GM19043 (cell line): Measurements from ENCODE around the gene AHCY.
"Not testable (repeated sequence)": the region's sequence is repeated elsewhere in the genome, so short reads cannot be mapped to it uniquely, and the experiment has no call there.

ENCODE experiments used
- ATAC-seq: cut with Tn5 transposase; IDR thresholded peaks from one replicate; pipeline ENCODE4 v1.9.1; 2021; ENCODE audit warnings: low read depth; ENCODE audit not compliant: unreplicated experiment

Gene AHCY

GRCh38 chr20:34300256-34300806, 2.8 kb downstream of the AHCY start:
- no peak for ATAC-seq

- no peak for ATAC-seq
Measured at GRCh38 chr20:34299556-34300255, 3.4 kb downstream of the AHCY start.

DNA sequence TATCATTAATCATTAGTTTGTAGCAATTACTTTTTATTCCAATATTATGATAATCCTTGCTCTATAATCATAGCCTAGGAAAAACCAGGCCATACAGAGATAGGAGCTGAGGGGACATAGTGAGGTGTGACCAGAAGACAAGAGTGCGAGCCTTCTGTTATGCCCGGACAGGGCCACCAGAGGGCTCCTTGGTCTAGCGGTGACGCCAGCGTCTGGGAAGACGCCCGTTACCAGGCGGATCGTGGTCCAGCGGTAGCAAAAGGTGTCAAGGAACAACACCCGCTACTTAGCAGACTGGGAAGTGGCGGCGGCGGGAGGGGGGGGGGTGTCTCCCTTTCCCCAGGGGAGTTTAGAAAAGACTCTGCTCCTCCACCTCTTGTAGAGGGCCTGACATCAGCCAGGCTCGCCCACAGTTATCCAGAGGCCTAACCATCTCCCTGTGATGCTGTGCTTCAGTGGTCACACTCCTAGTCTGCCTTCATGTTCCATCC, 4.8 kb downstream of the AHCY start:
- ATAC-seq = not testable (repeated sequence)

DNA sequence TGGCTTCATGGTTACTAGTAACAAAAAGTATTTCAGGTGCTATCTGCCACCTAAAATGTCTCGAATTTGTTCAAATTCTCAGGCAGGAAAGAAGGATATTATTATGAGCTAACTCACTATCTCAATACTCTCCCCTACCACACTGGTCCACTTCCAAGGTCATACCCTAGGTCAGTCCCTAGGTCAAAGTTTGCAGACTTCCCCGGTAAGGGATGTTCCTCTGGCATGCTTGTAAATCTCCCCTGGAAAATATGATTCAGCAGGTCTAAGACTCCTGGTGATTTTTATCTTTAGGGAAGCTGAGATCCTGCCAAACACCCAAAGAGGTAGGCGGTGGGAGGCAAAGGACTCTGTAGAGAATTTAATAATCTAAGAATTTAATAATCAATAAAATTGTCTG, 6.7 kb downstream of the AHCY start:
- no peak for ATAC-seq

GRCh38 chr20:34295284-34295683, 7.9 kb downstream of the AHCY start:
- ATAC-seq = no peak

GRCh38 chr20:34294563-34294962, 8.6 kb downstream of the AHCY start:
- ATAC-seq = no peak

DNA sequence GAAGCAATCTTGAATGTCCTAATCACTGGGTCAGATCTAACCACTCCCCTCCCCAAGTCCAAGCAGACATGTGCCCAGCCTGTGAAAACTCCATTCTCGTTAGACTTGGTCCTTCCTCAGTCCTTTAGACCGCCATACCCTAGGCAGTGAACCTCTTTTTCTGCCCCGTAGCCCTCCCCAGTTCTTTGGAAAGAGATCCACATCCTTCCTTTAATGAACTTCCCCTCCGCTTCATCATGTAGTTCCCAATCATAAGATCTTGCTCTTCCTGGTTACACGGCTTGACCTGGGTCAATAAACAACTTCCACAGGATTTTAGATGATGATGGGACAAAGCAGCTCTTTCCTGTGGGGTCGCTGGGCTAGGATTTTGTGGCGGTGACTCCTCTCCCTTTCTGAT, 9.6 kb downstream of the AHCY start:
- no peak for ATAC-seq

GRCh38 chr20:34293119-34293518, 10.0 kb downstream of the AHCY start:
- ATAC-seq = no peak

DNA sequence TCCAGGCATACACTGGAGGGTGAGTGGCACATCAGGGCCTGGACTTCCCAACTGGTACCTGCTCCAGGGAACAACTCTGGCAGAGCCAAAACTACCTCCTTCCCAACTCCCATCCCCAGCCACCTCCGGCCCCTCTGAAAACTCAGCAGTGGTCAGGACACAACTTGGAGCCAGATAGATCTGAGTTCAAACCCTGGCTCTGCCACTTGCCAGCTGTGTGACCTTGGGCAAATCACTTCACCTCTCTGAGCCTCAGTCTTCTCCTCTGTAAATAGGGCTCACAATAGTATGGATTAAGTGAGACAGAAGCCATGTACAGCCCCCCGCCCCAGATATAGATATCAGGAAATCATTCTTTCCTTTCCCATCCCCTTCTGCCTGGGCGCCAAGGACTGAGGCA, 10.7 kb downstream of the AHCY start:
- no peak for ATAC-seq

- ATAC-seq = no peak
Measured at GRCh38 chr20:34290471-34290870, 12.7 kb downstream of the AHCY start.

DNA sequence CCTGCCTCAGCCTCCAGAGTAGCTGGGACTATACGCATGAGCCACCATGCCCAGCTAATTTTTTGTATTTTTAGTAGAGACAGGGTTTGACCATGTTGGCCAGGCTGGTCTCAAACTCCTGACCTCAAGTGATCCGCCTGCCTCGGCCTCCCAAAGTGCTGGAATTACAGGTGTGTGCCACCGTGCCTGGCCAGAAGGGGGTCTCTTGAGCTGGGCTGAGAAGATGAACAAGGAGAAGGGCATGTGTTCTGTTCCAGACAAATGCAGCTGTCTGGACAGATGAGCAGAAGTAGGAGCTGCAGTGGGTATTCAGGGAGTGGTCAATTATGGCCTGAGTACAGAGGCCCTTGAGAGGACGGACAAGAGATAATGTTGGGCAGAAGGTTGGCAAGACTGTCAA, 15.7 kb downstream of the AHCY start:
- not testable (repeated sequence) for ATAC-seq

GRCh38 chr20:34285450-34285849, 17.7 kb downstream of the AHCY start:
- ATAC-seq = no peak

DNA sequence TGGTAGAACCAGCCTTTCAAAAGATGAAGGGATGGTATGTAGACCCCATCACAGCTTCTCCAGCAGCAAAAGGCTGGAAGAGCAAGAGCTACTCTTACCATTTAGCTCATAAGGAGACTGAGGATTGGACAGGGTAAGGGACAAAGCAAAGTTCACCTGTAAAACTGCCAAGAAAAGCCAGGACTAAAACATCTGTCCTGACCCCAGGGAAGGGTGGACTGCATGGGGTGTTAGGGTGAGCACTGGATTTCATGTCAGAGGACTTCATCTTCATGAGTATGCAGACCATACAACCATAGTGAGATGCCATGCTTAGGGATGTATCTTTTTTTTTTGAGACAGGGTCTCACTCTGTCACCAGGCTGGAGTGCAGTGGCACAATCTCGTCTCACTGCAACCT, 19.3 kb downstream of the AHCY start:
- no peak for ATAC-seq

- ATAC-seq = no peak
Measured at GRCh38 chr20:34282041-34282440, 21.1 kb downstream of the AHCY start.

- no peak for ATAC-seq
Measured at GRCh38 chr20:34281177-34281576, 22.0 kb downstream of the AHCY start.

DNA sequence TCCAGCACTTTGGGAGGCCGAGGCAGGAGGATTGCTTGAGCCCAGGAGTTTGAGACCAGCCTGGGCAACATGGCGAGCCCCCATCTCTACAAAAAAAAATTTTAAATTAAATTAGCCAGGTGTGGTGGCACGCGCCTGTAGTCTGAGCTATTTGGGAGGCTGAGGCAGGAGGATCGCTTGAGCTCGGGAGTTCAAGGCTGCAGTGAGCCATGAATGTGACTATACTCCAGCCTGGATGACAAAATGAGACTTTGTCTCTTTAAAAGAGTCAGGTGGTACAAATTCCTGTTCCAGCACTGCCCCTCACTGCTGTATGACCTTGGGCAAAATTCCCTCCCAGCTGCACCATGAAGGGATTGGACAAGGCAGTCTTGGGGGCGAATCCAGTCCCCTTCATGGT, 28.5 kb downstream of the AHCY start:
- no peak for ATAC-seq

- no peak for ATAC-seq
Measured at GRCh38 chr20:34271956-34272355, 31.2 kb downstream of the AHCY start.

- no peak for ATAC-seq
Measured at GRCh38 chr20:34269996-34270627, 33.0 kb downstream of the AHCY start.

DNA sequence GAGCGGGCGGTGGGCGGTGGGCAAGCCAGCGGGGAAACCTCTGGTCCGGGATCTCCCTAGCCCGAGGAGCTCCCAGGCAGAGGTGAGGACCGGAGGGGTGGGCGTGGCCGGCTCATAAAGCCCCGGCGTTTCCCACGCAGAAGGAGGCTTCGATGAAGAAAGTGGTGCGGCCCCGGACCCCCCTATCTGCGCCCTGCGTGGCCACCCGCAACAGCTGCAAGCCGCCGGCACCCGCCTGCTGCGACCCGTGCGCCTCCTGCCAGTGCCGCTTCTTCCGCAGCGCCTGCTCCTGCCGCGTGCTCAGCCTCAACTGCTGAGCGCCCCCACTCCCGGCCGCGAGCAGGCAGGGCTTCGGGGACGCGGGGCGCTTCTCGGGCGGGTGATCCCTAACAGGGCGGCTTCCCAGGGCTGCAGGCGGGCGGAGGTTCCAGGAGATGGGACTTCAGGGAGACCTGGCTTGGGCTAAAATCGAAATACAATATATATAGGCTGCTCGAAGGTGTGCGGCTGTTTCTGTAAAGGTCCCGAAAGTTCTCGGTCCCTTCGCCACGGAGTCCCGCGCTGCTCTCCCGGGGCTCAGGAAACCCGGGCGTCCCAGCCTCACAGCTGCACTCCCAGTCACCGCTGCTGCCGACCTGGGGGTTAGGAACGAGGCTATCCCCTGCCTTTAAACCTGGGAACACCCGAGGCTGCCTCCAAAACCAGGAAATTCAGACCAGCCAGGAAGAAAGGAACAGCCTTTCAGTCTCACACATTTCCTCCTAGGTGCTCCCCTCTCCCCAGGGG, 34.1 kb downstream of the AHCY start:
- no peak for ATAC-seq

- no peak for ATAC-seq
Measured at GRCh38 chr20:34268145-34268544, 35.0 kb downstream of the AHCY start.

GRCh38 chr20:34264141-34264540, 39.0 kb downstream of the AHCY start:
- no peak for ATAC-seq
